NCI-H460 (cell line): Measurements from ENCODE around the gene DENND6B. TPM values are rescaled to one million over a fixed set of nuclear protein-coding genes. Genes with fewer than 3 reads are reported as not detected.

Experiments
- DNase-seq: peaks from one replicate; pipeline ENCODE4 v3.0.0-alpha.2; 2016; ENCODE audit warnings: low read depth; ENCODE audit errors: extremely low read depth
- total RNA-seq: library from RNA; depleted of rRNA; stranded (reverse); fragments of >200 nt; shearing (Covaris generic); gene quantifications from 2 replicates; pipeline ENCODE4 v1.2.3, GENCODE V29; 2014

The DENND6B gene
- total RNA-seq, 1 experiment from 2014 or later = 1.5 TPM

DNA sequence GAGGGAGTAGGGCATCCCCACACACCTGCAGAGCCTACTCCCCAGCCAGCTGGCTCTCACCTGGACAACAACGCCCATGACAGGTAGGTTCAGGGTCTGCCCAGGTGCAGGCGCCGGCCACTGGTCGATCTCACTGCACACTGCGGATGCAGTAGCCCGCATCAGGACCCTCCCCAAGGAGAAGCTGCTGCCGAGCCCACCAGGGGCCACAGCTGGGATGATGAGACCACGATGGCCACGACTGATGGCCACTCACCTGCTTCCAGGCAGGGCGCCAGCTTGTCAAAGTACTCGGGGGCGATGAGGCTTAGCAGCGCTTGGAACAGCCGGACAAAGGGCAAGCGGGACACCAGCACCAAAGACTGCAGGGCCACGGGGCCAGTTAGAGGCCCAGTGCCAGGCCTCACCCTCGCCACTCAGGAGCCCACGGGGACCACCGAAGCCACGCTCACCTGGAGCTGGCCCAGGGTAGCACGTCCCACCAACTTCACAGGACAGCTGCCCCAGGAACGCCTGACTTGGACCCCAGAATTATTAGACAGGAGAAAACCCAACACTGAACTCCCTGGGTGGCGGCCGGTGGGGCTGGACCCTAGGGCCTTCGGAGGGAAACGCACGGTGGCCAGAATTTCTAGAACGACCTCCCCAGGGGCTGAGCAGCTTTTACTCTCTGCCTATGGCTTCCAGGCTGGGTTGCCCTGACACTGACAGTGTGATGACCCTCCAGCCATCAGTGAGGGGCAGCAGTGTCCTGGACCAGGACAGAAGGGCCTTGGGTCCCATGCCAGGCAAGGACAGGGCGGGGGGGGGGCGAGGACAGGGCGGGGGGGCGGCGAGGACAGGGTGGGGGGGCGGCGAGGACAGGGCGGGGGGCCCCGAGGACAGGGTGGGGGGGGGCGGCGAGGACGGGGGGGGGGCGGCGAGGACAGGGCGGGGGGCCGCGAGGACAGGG, 10.4 kb downstream of the DENND6B start:
- no peak for DNase-seq

DNA sequence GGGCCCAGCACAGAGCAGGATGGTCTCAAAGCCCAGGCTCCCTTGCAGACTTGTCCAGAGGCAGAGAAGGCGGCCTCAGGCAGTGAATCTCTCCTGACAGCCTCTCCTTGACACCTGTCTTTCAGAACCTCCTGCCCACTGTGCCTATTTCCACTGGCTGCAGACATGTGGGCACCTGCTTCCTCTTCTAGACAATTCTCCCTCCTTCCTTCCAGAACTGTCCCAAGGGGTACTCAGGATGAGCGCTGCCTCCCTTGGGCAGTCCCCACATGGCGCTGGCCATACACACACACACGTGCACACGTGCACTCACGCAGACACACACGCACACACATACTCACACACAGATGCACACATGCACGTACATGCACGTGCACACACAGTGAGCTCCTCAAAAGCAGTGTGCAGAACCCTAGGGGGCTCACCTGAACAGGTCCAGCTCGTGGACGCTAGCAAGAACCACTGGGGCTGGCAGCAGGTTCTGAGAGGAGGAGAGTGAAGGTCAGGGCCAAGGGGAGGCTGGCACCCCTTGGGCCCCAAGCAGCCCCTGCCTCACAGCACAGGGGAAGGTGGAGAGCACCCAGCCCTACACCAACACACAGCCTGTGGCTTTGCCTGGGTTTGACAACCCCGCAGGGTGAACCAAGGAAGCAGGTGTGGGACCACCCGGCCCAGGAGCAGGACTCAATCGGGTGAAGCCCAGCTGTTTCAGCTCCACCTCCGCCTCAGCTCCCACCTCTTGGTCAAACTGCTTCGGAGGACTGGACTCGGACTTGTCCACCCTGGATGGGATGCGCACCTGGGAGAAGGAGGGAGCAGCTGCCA, 11.3 kb downstream of the DENND6B start:
- no peak for DNase-seq

DNA sequence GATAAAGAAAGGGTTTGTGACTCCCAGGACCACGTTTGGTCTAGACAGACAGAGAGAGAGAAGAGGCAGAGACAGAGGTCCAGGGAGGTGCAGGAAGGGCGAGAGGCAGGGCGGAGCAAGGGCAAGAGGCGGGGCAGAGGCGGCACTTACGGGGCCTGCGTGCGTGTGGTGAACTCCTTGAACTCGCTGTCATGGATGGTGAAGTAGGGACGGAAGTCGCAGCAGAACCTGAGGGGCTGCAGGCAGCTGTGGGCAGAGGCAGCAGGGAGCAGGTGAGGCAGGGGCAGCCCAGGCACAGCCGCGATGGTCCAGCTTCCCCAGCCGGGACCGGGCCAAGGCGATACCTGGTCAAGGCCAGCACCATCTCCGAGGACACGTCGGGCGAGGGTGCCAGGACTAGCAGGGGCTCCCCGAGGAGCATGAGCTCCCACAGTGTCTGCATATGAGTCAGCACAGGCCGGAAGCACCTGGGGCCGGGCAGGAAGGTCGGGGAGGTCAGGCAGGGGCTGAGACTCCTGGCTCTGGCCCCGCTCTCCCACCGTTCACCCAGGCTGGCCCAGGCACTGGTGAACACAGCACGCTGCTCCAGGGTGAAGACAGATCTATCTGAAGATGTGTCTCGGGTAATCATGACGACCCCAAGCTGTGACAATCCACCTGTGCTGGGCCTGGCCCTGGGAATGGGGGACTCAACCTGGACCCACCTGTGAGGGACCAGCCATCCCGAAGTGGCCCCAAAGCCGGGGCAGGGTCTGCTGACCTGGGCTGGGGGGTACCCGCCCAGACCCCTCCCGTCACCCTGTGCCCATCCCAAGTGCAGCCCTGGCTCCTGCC, 12.1 kb downstream of the DENND6B start:
- no peak for DNase-seq

DNA sequence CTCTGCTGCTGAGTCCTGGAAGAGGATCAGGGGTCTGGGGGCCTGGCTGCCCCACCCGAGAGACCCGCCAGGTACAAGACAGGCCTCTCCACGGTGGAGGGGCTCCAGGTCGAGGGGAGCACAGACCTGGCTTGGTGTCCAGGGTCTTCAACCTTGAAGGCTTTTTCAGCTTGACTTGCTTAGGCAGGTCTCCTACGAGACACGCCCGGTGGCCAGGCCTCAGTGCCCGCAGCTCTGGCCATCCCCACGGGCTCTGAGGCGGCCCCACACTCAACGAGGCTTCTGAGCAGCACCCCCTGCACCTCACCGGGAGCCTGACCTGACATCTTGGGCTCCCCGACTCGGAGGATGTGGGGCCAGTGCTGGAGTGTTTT, 12.7 kb downstream of the DENND6B start:
- DNase-seq = no peak

DNA sequence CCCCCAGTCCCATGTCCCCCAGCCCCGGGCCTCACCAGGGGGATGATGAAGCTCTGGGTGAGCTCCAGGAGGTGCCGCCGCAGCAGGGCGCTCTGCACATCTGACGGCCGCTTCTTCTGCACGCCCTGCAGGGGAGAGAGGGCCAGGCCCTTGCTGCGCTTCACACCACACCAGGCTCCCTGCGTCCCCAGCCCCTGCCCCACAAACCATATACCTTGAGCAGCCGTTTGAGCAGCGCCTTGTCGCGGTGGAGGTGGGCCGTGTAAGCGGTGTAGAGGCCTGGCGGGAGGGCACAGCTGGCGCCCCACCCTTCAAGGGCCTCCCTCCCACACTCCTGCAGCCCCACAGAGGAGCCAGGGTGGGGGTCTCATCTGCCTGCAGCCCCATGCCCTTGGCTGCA, 13.2 kb downstream of the DENND6B start:
- DNase-seq = no peak

DNA sequence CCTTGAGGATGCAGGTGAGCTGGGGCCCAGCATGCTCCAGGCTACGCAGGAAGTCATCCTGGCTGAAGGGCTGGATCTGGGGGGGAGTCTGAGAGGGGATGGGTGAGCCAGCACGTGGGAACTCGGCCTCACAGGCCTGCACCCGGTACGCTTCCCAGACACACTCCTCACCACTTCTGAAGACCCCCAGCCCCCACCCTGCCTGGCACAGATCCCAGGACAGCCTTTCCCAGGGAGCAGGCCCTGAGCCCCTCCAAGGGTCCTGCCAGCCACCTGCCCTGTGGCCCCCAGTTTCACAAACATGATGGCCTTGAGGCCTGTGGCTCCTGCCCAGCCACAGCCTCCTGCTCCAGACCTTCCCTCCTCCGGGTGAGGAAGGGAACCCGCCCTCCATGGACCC, 13.8 kb downstream of the DENND6B start:
- DNase-seq = no peak

DNA sequence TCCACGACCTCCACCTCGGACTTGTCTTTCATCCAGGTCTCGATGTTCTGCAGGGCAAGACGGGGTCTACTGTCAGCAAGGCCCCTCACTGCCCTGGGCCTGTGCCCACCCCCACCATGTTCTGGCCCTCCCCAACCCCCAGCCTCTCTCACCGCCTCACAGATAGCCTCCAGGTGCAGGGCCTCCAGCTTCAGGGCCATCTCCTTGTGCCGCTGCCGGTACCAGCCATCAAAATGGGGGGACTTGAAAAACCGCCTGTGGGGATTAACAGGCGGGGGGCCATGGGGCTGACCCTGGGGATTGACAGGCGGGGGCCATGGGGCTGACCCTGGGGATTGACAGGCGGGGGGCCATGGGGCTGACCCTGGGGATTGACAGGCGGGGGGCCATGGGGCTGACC, 14.4 kb downstream of the DENND6B start:
- no peak for DNase-seq

DNA sequence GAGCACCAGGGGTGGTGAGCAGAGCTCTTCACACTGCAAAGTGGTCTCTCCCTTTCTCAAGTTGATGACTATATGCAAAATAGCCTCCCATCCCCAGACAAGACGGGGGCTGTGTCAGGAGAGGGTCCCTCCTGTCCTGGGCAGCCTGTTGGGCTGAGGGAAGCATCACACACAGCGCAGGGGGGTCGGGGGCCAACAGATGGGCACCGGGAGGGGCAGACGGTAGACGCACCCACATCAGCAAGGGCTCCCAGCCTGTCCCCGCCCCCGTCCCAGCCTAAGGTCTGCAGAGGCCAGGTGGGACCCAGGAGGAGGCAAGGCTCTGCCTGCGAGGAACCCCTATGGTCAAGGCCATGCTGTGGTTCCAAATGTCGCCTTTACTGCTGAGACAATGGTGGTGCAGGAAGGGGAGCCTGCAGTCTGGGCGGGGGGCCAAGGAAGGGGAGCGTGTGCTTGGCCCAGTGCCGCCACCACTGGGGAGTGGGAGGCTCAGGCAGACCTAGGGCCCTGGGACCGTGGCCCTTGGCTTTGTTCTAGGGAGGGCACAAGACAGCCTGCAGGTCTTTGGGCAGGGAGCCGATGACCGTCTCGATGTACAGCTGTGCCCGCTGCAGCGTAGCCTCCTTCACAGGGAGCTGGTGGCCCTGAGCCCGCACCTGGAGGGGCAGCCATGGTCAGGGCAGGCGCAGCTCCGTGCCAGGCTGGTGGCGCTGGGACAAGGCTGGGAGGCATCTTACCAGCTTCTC, 15.0 kb downstream of the DENND6B start:
- no peak for DNase-seq

DNA sequence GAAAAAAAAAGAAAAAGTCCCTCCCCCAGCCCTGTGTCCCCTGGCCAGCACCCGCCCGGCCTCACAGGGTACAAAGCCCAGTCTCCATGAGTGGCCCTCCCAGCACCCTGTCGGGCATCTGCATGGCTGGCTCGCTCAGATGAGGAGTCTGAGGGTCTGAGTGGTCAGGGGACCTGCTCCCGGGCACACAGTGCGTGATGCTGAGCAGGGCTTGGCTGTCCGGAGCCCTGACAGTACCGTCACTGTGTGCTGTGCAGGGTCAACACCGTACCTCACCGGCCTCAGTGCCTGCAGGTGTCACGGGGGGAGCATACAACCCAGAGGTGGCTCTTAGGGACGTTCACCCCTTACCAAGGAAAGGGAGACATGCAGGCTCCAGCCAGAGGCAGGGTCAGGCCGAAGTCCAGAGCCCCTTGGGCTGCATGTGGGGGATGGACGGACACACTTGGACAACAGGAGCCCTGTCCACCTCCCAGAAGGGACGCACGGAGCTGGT, 15.8 kb downstream of the DENND6B start:
- no peak for DNase-seq

DNA sequence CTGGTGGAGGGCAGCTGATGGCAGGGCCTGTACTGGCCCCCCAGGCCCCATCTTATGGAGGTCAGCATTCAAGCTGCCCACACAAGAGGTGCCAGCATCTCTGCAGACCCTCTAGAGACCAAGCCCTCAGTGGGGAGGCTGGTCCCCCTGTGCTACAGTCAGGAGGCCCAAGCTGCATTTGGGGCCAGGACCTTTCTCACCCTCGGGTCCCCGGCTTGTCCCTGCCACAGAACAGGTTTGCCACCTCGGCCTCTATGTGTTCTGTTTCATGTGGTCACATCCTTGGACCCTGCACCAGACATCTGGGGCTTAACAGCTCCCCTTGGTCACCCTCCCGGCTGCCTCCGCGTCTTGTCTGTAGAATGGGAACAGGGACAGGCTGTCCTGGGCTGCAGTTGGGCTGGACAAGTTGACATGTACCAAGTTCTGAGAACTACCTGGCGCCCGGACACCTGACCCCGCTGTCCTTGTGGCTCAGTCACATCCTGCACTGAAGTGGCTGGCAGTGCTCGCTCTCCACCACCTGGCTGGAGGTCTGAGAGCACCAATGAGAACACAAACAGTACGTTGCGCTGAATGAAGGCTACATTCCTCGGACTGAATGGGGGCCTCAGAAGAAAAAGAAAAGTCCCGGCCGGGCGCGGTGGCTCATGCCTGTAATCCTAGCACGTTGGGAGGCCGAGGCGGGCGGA, 16.6 kb downstream of the DENND6B start:
- no peak for DNase-seq

DNA sequence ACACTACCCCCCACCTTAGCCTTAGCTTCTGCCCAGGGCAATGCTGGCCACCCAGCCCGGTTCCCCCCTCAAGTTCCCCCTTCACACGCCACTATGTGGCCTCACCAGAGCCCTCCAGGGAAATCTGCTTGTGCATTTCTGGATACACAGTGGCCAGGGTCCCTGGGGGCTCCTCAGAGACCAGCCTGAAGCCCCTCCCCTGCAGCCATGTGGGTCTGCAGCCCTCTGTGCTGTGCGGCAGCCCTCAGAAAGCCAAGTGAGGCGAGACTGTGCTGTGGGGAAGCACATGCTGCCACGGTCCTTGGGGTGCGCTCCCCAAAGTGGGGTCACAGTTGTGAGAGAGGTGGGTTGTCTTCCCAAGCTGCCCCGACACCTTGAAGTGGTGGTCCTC, 17.2 kb downstream of the DENND6B start:
- no peak for DNase-seq

DNA sequence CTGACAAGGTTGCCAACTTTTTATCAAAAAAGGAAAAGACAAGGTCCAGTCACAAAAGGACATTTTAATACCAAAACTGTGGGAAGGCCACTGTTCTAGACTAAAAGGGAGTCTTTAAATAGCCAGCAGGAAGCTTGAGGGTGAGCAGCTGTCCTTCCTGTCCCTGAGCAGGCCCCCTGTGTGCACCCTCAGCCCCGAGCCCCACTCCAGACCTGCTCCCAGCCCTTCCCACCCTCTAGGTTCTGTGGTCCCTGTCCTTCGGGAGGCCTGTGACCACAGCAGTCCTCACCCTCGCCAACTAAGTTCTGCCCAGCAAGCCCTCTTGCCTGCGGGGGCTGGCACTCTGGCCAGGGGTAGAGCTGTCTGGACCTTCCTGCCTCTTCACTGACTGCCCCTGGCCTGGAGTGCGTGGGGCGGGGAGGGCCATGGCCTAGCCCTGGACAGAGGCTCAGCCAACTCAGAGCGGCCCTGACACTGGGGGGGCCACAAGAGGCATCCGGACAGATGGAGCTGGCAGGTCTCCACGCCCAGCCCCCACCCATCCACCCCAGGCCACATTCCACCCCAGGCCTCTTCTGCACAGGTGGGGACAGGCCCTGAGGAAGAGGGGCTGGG, 17.7 kb downstream of the DENND6B start:
- no peak for DNase-seq

DNA sequence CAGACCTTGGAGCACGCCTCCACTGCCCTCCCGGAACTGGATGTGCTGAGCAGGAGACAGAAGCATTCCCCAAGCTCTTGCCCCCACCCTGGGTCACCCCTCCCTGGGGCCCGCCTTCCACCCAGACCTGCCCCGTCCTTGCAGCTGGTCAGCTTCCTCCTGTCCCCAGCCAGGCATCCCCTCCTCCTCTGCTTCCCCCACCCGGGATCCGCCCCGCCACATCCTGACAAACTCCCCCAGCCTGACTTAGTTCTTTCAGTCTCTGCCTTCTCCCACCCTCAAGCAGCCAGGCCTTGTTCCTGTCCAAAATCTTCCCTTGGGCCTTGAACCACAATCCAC, 18.2 kb downstream of the DENND6B start:
- DNase-seq = no peak

DNA sequence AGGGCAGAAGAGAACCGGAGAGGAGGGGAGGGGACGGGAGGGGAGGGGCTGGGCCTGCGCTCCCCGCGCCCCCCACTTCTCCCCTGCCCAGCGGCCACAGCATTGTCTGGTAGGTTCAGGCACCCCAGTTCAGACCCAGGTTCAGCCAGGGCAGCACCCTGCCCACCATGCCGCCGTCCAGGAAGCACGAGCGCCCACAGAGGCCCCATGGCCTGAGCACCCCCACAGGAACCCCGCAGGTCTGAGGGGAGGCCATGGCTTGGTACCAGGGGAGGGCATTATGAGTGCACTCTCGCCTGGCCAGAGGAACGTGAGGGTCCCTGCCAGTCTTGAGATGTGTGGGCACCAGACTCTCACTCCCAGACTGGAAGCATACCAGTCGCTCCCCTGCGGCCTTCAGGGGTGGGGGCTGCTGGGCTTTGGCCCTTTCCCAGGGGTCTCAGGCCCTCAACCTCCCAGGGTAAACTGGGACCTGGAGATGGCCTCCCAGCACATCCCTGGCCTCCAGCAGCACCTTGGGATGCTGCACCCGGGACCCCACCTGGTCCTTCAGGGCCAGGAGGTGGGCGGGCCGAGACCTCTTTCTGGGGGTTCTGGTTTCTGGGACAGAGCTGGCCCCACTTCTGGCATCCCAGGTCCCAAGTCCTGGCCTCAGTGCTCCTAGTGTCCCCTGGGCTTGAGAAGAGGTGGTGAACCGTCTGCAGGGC, 18.8 kb downstream of the DENND6B start:
- no peak for DNase-seq

DNA sequence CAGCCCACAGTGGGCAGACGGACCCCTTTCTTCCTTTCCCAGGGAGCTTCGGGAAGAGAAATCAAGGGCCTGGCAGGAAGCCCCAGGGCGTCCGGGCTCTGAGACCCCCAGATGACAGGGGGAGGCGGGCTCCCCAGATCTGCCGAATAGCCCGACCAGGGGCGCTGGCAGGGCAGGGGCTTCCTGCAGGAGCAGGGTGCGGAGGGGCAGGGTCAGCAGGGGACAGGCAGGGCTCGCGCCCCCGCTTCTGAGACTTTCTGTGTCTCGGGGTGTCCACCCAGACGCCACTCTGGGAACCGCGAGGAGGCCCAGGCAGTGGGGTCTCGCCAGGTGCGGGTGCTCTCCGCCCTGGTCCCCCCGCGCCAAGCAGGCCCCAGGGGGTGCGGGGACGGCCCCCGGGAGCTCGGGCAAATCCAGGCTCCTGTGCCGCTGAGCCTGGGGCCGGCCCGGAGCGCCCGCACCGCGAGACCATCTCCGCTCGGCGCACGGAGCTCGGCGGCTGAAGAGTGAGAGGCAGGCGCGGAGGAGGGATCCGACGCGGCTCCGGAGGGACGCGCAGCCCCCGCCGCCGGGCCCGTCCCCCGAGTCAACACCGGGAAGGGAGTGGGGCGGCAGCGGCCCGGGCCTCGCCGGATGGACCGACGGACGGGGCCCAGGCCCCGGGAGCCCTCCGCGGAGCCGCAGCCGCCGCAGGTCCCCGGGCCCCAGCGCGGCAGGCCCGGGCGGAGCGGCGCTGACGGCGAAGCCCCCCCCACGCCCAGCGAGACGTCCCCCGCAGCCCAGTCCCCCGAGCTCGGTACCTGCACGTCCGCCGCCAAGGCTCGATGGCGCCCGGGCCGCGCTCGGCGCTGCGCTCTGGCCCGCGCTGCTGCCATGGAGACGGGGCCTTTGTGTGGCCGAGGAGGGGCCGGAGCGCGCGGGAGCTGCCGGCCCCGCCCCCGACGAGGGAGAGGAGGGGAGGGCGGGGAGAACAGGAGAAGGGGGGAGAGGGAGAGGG, 19.8 kb downstream of the DENND6B start, which contains the start of gene PLXNB2:
Gene PLXNB2 (minus strand): TSS at position 894 of the 997 bp plus-strand sequence. CDS start 17,062 bp downstream, outside the sequence.
- peak; percentile 54 for DNase-seq

DNA sequence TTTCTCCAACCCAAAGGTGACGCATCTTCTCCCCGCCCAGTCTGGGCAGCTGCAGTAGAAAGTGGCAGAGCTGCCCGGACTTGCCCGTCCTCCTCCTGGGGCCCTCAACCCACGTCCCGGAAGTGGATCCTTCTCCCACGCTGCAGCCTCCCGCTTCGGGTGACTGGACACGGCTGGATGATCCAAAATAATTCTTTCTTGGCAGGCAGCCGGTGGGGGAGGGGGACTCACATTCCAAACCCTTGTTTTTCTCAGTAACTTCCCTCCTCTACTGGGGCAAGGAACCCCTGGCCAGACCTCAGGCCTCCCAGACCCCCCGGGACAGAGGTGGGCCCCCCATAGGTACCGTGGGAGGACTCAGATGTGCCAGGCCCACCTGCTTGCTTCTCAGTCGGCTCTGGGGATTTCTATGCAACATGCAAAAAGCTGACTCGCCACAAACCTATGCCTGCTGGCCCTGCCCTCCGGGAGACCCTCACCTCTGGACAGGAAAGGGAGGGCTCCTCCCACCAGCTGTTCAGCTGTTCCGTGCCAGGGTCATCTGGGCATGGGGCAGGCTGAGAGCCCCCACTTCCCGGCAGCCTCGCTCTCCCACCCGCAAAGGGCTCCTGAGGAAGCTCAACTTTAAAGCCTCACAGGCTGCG, 20.8 kb downstream of the DENND6B start:
- DNase-seq = peak; percentile 59
